LNCAP (cell line): Measurements from ENCODE around the gene NOS1AP.

ENCODE experiments used
- CTCF ChIP-seq: fragments of 450-650 bp; IDR thresholded peaks from 2 replicates; pipeline ENCODE4 v1.5.1; 2017; ENCODE audit warnings: mild to moderate bottlenecking

NOS1AP gene

GRCh38 chr1:162142968-162143367 is 73.5 kb downstream of the NOS1AP start:
- TF ChIP-seq CTCF, result no peak

GRCh38 chr1:162144268-162144667 is 74.8 kb downstream of the NOS1AP start:
- TF ChIP-seq CTCF, result no peak

GRCh38 chr1:162144853-162145252 is 75.4 kb downstream of the NOS1AP start:
- no peak for TF ChIP-seq CTCF

GRCh38 chr1:162145280-162145965 is 75.9 kb downstream of the NOS1AP start:
- no peak for TF ChIP-seq CTCF

- no peak for TF ChIP-seq CTCF
Observed at GRCh38 chr1:162145966-162146696, 76.6 kb downstream of the NOS1AP start.

GRCh38 chr1:162147760-162148159 is 78.3 kb downstream of the NOS1AP start:
- TF ChIP-seq CTCF, result no peak

- no peak for TF ChIP-seq CTCF
Observed at GRCh38 chr1:162150112-162150511, 80.6 kb downstream of the NOS1AP start.
